GM19193 (cell line): ENCODE results near the gene SPATA45.

Source experiments
- POLR2A ChIP-seq: IDR thresholded peaks from 4 replicates; pipeline ENCODE4 v1.6.1; 2011; ENCODE audit not compliant: insufficient read depth, insufficient read length; ENCODE audit errors: extremely low read depth

The SPATA45 gene

GRCh38 chr1:212853658-212854057 is 6.2 kb upstream of the SPATA45 start:
- no peak for TF ChIP-seq POLR2A

GRCh38 chr1:212852105-212852688 is 4.7 kb upstream of the SPATA45 start:
- no peak for TF ChIP-seq POLR2A

- TF ChIP-seq POLR2A = no peak
These were observed 9.3 kb downstream of the SPATA45 start for GRCh38 chr1:212838145-212838544.

- no peak for TF ChIP-seq POLR2A
These were observed 19.1 kb downstream of the SPATA45 start for GRCh38 chr1:212828395-212828794.

GRCh38 chr1:212827831-212828278 is 19.6 kb downstream of the SPATA45 start:
- no peak for TF ChIP-seq POLR2A

GRCh38 chr1:212827171-212827776 is 20.2 kb downstream of the SPATA45 start:
- no peak for TF ChIP-seq POLR2A

GRCh38 chr1:212825798-212826452 is 21.5 kb downstream of the SPATA45 start:
- no peak for TF ChIP-seq POLR2A

- TF ChIP-seq POLR2A = no peak
These were observed 23.2 kb downstream of the SPATA45 start for GRCh38 chr1:212824201-212824600.

- TF ChIP-seq POLR2A = no peak
These were observed 24.5 kb downstream of the SPATA45 start for GRCh38 chr1:212822956-212823355.

GRCh38 chr1:212820969-212821368 is 26.5 kb downstream of the SPATA45 start:
- no peak for TF ChIP-seq POLR2A

GRCh38 chr1:212819726-212820125 is 27.7 kb downstream of the SPATA45 start:
- no peak for TF ChIP-seq POLR2A

GRCh38 chr1:212816567-212817278 is 30.7 kb downstream of the SPATA45 start:
- no peak for TF ChIP-seq POLR2A

GRCh38 chr1:212814537-212815334 is 32.7 kb downstream of the SPATA45 start:
- no peak for TF ChIP-seq POLR2A

- no peak for TF ChIP-seq POLR2A
These were observed 41.7 kb downstream of the SPATA45 start for GRCh38 chr1:212805767-212806166.

GRCh38 chr1:212797681-212798080 is 49.8 kb downstream of the SPATA45 start:
- no peak for TF ChIP-seq POLR2A
